ENCODE measurements around the gene CLSTN2.

CLSTN2 gene

DNA sequence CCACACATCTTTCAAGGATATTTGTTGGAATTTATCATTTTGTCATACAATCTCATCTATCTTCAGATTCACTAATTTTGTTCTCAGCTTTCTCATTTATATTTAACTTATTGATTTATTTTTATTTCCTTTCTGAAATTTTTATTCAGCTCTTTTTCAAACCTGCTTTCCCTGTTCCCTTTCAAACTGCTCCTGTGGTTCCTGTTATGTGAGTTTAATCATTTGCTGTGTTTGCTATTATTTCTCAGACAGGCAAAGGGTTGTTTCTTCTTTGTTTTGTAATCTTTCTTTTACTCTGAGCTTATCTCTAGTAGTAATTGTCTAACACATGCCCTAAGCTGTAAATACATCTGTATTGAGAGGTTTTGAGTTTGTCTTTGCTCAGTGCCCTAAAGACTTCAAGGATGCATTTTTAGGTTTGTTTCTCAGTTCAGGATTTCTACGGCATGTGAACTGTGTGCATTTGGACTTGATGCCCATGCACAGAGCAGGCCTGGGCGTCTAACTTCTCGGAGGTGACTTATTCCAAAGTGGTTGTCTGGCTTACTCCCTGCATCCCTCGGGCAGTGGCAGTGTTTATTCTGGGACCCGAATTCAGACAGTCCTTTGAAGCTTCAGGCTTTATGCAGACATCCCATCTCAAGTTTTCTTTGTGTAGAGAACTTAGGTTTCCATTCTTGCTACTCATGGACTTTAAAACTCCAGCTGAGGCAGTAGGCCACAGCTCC, 587.8 kb downstream of the CLSTN2 start:
- TF ChIP-seq SP3 (tag by site-specific recombination; IDR thresholded peaks at IDR 0.05) (no peak), ZNF596 (tag by site-specific recombination; IDR thresholded peaks at IDR 0.05) (no peak), ZNF211 (tag by site-specific recombination; IDR thresholded peaks at IDR 0.05; ENCODE audit: low read depth) (no peak), ZNF654 (tag by site-specific recombination; IDR thresholded peaks at IDR 0.05; ENCODE audit: low read depth) (no peak), PRDM10 (tag by site-specific recombination; IDR thresholded peaks at IDR 0.05) (no peak), ZNF18 (tag by site-specific recombination; IDR thresholded peaks at IDR 0.05) (no peak), ZNF302 (tag by site-specific recombination; IDR thresholded peaks at IDR 0.05; ENCODE audit: low read depth) (no peak), ZNF837 (tag by site-specific recombination; IDR thresholded peaks at IDR 0.05) (no peak), ZNF404 (tag by site-specific recombination; IDR thresholded peaks at IDR 0.05) (no peak), ZNF416 (tag by site-specific recombination; IDR thresholded peaks at IDR 0.05) (no peak), ZNF394 (tag by site-specific recombination; IDR thresholded peaks at IDR 0.05; ENCODE audit: borderline replicate concordance) (no peak), ZNF658 (tag by site-specific recombination; IDR thresholded peaks at IDR 0.05) (no peak), KLF1 (tag by site-specific recombination; IDR thresholded peaks at IDR 0.05) (no peak), ZNF132 (tag by site-specific recombination; IDR thresholded peaks at IDR 0.05; ENCODE audit: borderline replicate concordance) (no peak), GLIS1 (tag by site-specific recombination; IDR thresholded peaks at IDR 0.05) (no peak), ZNF544 (tag by site-specific recombination; IDR thresholded peaks at IDR 0.05) (no peak), KLF8 (tag by site-specific recombination; IDR thresholded peaks at IDR 0.05) (no peak)
- TF ChIP-seq, protein P1, sequence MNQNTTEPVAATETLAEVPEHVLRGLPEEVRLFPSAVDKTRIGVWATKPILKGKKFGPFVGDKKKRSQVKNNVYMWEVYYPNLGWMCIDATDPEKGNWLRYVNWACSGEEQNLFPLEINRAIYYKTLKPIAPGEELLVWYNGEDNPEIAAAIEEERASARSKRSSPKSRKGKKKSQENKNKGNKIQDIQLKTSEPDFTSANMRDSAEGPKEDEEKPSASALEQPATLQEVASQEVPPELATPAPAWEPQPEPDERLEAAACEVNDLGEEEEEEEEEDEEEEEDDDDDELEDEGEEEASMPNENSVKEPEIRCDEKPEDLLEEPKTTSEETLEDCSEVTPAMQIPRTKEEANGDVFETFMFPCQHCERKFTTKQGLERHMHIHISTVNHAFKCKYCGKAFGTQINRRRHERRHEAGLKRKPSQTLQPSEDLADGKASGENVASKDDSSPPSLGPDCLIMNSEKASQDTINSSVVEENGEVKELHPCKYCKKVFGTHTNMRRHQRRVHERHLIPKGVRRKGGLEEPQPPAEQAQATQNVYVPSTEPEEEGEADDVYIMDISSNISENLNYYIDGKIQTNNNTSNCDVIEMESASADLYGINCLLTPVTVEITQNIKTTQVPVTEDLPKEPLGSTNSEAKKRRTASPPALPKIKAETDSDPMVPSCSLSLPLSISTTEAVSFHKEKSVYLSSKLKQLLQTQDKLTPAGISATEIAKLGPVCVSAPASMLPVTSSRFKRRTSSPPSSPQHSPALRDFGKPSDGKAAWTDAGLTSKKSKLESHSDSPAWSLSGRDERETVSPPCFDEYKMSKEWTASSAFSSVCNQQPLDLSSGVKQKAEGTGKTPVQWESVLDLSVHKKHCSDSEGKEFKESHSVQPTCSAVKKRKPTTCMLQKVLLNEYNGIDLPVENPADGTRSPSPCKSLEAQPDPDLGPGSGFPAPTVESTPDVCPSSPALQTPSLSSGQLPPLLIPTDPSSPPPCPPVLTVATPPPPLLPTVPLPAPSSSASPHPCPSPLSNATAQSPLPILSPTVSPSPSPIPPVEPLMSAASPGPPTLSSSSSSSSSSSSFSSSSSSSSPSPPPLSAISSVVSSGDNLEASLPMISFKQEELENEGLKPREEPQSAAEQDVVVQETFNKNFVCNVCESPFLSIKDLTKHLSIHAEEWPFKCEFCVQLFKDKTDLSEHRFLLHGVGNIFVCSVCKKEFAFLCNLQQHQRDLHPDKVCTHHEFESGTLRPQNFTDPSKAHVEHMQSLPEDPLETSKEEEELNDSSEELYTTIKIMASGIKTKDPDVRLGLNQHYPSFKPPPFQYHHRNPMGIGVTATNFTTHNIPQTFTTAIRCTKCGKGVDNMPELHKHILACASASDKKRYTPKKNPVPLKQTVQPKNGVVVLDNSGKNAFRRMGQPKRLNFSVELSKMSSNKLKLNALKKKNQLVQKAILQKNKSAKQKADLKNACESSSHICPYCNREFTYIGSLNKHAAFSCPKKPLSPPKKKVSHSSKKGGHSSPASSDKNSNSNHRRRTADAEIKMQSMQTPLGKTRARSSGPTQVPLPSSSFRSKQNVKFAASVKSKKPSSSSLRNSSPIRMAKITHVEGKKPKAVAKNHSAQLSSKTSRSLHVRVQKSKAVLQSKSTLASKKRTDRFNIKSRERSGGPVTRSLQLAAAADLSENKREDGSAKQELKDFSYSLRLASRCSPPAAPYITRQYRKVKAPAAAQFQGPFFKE (tag by site-specific recombination; IDR thresholded peaks at IDR 0.05; ENCODE audit: borderline replicate concordance) = no peak
- Histone ChIP-seq H3K36me3 (ENCODE audit: control insufficient read depth in 2 of 2, insufficient read depth in 1 of 2, low read length in 2 of 2) (no peaks in the 10 kb centered on the region), H3K4me3 (ENCODE audit: low read depth, low read length) (no peak overlapping the region), H3K27ac (ENCODE audit: extremely low read depth, low read depth, low read length) (no peak overlapping the region), H3K9me3 (ENCODE audit: control insufficient read depth, insufficient read depth, low read depth, low read length) (no peaks in the 10 kb centered on the region), H3K4me1 (ENCODE audit: control insufficient read depth, insufficient read depth, low read length) (no peaks in the 10 kb centered on the region)
- POLR2A ChIA-PET = no interaction called here
- CTCF ChIA-PET = interaction anchor here (0.5 kb wide), 1 partner anchor 589 kb away, joined by 4 read pairs; no protein-coding TSS in a partner anchor

Measured in HEK293 (cell line).